Measurements from ENCODE around the gene RAG1.

- TF ChIP-seq CTCF (IDR thresholded peaks at IDR 0.05; ENCODE audit: low read length) = no peak
- TF ChIP-seq EZH2 (IDR thresholded peaks at IDR 0.05; ENCODE audit: borderline replicate concordance, low read length) = no peak
Measured at GRCh38 chr11:36588099-36588498, 20.3 kb downstream of the RAG1 start.

All from OCI-LY1 (cell line).